Parathyroid adenoma (tissue), 2 donors: ENCODE data around the gene LBX2.
A peak's percentile ranks its signal among the peaks of the same experiment; 100 is the strongest.

Experiments used
- H2AFZ ChIP-seq: fragments of 300-600 bp; sonication (generic); one replicate; pipeline ENCODE4 v1.7.0; 2017; ENCODE audit warnings: antibody characterized with exemption, mild to moderate bottlenecking
- H3K27ac ChIP-seq: fragments of 300-600 bp; sonication (generic); one replicate; pipeline ENCODE4 v1.7.0; 2017
- H3K27me3 ChIP-seq: fragments of 300-600 bp; sonication (generic); one replicate; pipeline ENCODE4 v1.7.0; 2017; ENCODE audit warnings: low read length; ENCODE audit not compliant: control insufficient read depth, insufficient read depth
- H3K36me3 ChIP-seq: fragments of 300-600 bp; sonication (generic); one replicate; pipeline ENCODE4 v1.7.0; 2017; ENCODE audit warnings: low read length; ENCODE audit not compliant: control insufficient read depth, insufficient read depth
- H3K4me1 ChIP-seq: fragments of 300-600 bp; sonication (generic); one replicate; pipeline ENCODE4 v1.7.0; 2017; ENCODE audit warnings: control low read depth
- H3K4me2 ChIP-seq: fragments of 300-600 bp; sonication (generic); one replicate; pipeline ENCODE4 v1.7.0; 2017; ENCODE audit warnings: low read length
- H3K4me3 ChIP-seq: fragments of 300-600 bp; sonication (generic); one replicate; pipeline ENCODE4 v1.7.0; 2017; ENCODE audit warnings: low read depth, low read length
- H3K79me2 ChIP-seq: fragments of 300-600 bp; sonication (generic); one replicate; pipeline ENCODE4 v1.7.0; 2017; ENCODE audit warnings: control low read depth
- H3K9ac ChIP-seq: fragments of 300-600 bp; sonication (generic); one replicate; pipeline ENCODE4 v1.7.0; 2017; ENCODE audit warnings: mild to moderate bottlenecking
- H3K9me3 ChIP-seq: fragments of 300-600 bp; sonication (generic); one replicate; pipeline ENCODE4 v1.7.0; 2017; ENCODE audit warnings: low read length; ENCODE audit not compliant: control insufficient read depth
- CTCF ChIP-seq: fragments of 300-600 bp; sonication (generic); IDR thresholded peaks from one replicate; pipeline ENCODE4 v1.7.0; 2017; ENCODE audit warnings: antibody characterized with exemption, mild to moderate bottlenecking
- donor health status: primary hyperparathyroidism.

LBX2 gene

GRCh38 chr2:74482801-74483674, 16.4 kb downstream of the LBX2 start, which contains the start of the genes CCDC142 and TTC31:
CCDC142 (minus strand) TSS chr2:74482998; CDS start chr2:74482837, 161 bp downstream.
TTC31 (plus strand) TSS chr2:74483081; CDS start chr2:74483096, 15 bp downstream.
- peak within 1 kb of the TSS; percentile 97 for H3K4me2 ChIP-seq
- peak within 1 kb of the TSS; percentile 83 for H3K27ac ChIP-seq
- peak within 1 kb of the TSS; percentile 94 for H3K4me3 ChIP-seq
- H3K27me3 ChIP-seq, result no peaks in the 10 kb centered on the region
- H3K4me1 ChIP-seq, result no peaks in the 10 kb centered on the region
- peak within 1 kb of the TSS; percentile 79 for H2AFZ ChIP-seq
- H3K79me2 ChIP-seq, result peaks cover 20% of the 10 kb centered on the region
- peak; percentile 93 for TF ChIP-seq CTCF
- peak within 1 kb of the TSS; percentile 1 for H3K9ac ChIP-seq
- H3K9me3 ChIP-seq, result no peaks in the 10 kb centered on the region
- H3K36me3 ChIP-seq, result no peaks in the 10 kb centered on the region

GRCh38 chr2:74481961-74482800, 17.2 kb downstream of the LBX2 start:
- Histone ChIP-seq H3K9ac (peak overlapping the region; percentile 1), H3K79me2 (peaks cover 20% of the 10 kb centered on the region), H3K27me3 (no peaks in the 10 kb centered on the region), H2AFZ (peak overlapping the region; percentile 79), H3K4me3 (peak overlapping the region; percentile 94), H3K9me3 (no peaks in the 10 kb centered on the region), H3K36me3 (no peaks in the 10 kb centered on the region), H3K4me1 (no peaks in the 10 kb centered on the region), H3K27ac (peak overlapping the region; percentile 83), H3K4me2 (peak overlapping the region; percentile 97)
- no peak for TF ChIP-seq CTCF

- Histone ChIP-seq H3K9ac (no peak overlapping the region), H3K36me3 (no peaks in the 10 kb centered on the region), H3K4me3 (peak overlapping the region; percentile 94)
Measured at GRCh38 chr2:74481431-74481830, 18.0 kb downstream of the LBX2 start.

GRCh38 chr2:74474899-74475298, 24.5 kb downstream of the LBX2 start:
- Histone ChIP-seq H3K36me3 (no peaks in the 10 kb centered on the region), H3K4me2 (no peak overlapping the region), H3K4me1 (peaks cover 8% of the 10 kb centered on the region), H3K9ac (no peak overlapping the region), H3K4me3 (no peak overlapping the region), H3K9me3 (no peaks in the 10 kb centered on the region), H3K27me3 (no peaks in the 10 kb centered on the region), H3K27ac (no peak overlapping the region), H2AFZ (no peak overlapping the region), H3K79me2 (peaks cover 3% of the 10 kb centered on the region)
- no peak for TF ChIP-seq CTCF

More at GRCh38 chr2:74481431-74481830, 18.0 kb downstream of the LBX2 start:
- H3K27me3 ChIP-seq, result no peaks in the 10 kb centered on the region
- H3K79me2 ChIP-seq, result peaks cover 20% of the 10 kb centered on the region
- no peak overlapping the region for H3K27ac ChIP-seq
- TF ChIP-seq CTCF, result no peak
- no peaks in the 10 kb centered on the region for H3K4me1 ChIP-seq
- no peak overlapping the region for H2AFZ ChIP-seq
- no peaks in the 10 kb centered on the region for H3K9me3 ChIP-seq
- H3K4me2 ChIP-seq, result peak overlapping the region; percentile 97
